HCT116 (cell line): ENCODE results near the gene SYTL2. TPM values are rescaled to one million over a fixed set of nuclear protein-coding genes. Genes with fewer than 3 reads are reported as not detected.

Source experiments
- ATAC-seq: fragments of 200-7000 bp; cut with Tn5 transposase; 2 replicates; pipeline ENCODE4 v1.9.1; 2020; ENCODE audit warnings: mild to moderate bottlenecking, moderate library complexity
- BruUV-seq: library from RNA; stranded (reverse); fragments of 400-500 nt; replicated peaks from 2 replicates; lab custom pipeline; 2021; lab: Mats Ljungman, UMichigan
- CTCF ChIA-PET: fragments of 300-600 bp; sonication (Branson Sonifier 250); formaldehyde crosslinking; loops from one replicate; lab custom pipeline; 2021; ENCODE audit warnings: antibody characterized with exemption; lab: Charles Lee
- POLR2A ChIA-PET: fragments of 300-600, 350-600 bp; sonication (Branson Sonifier 250); formaldehyde crosslinking; loops from one replicate; lab custom pipeline; 2021; ENCODE audit warnings: antibody characterized with exemption; lab: Charles Lee
- RAD21 ChIA-PET, 2 experiments: fragments of 300-600 bp; sonication (Branson Sonifier 250); formaldehyde crosslinking; loops; one replicate each; lab custom pipeline; 2023; ENCODE audit warnings: low total read pairs in 2 of 2; ENCODE audit not compliant: uncharacterized antibody in 2 of 2, unreplicated experiment in 2 of 2, low non-redundant PET in 1 of 2; lab: Charles Lee
- DNase-seq: peaks from one replicate; pipeline ENCODE4 v3.0.0-alpha.2; 2010; ENCODE audit warnings: low read depth, low spot score
- H2AFZ ChIP-seq: fragments of 200-600 bp; shearing (Covaris generic), sonication (generic); 2 replicates; pipeline ENCODE4 v1.6.1; 2017; ENCODE audit warnings: low read depth, mixed run types, mixed read lengths, antibody characterized with exemption, low read length; ENCODE audit not compliant: poor library complexity, severe bottlenecking
- H3K27ac ChIP-seq: 2 replicates; pipeline ENCODE4 v1.5.1; 2012; ENCODE audit warnings: low read depth, low read length
- H3K27me3 ChIP-seq: fragments of 200-600 bp; sonication (generic); 2 replicates; pipeline ENCODE4 v1.6.1; 2016; ENCODE audit warnings: mixed run types, low read length, mixed read lengths; ENCODE audit not compliant: insufficient read depth
- H3K36me3 ChIP-seq, 2 experiments: fragments of 200-500 bp in 1 of 2; fragments of 200-600 bp in 1 of 2; sonication (Bioruptor generic) in 1 of 2; sonication (generic) in 1 of 2; 2 replicates each; pipeline versions ENCODE4 v1.5.1 to v1.6.1; 2014 to 2016; ENCODE audit warnings: low read length in 2 of 2, inconsistent platforms in 1 of 2, mixed read lengths in 1 of 2, mixed run types in 1 of 2; ENCODE audit not compliant: insufficient read depth in 2 of 2, control insufficient read depth in 1 of 2
- H3K4me1 ChIP-seq, 2 experiments: fragments of 200-600 bp in 1 of 2; sonication (generic) in 1 of 2; 2 replicates each; pipeline versions ENCODE4 v1.5.1 to v1.6.1; 2012 to 2017; ENCODE audit warnings: low read length in 2 of 2, inconsistent platforms in 1 of 2, mild to moderate bottlenecking in 1 of 2, mixed read lengths in 1 of 2, mixed run types in 1 of 2, moderate library complexity in 1 of 2; ENCODE audit not compliant: insufficient read depth in 2 of 2, control insufficient read depth in 1 of 2
- H3K4me2 ChIP-seq: fragments of 200-600 bp; sonication (generic); 2 replicates; pipeline ENCODE4 v1.6.1; 2017; ENCODE audit warnings: mixed run types, low read length, mixed read lengths
- H3K4me3 ChIP-seq, 2 experiments: fragments of 200-600 bp in 1 of 2; sonication (generic) in 1 of 2; replicated peaks in 1 of 2; 2 replicates each; pipeline ENCODE4 v1.5.1; 2011 to 2016; ENCODE audit warnings: low read length in 2 of 2, control low read depth in 1 of 2, low read depth in 1 of 2, mild to moderate bottlenecking in 1 of 2, mixed read lengths in 1 of 2, mixed run types in 1 of 2
- H3K79me2 ChIP-seq: fragments of 200-600 bp; sonication (generic); 2 replicates; pipeline ENCODE4 v1.6.1; 2017; ENCODE audit warnings: mild to moderate bottlenecking, mixed run types, low read length, moderate library complexity, mixed read lengths; ENCODE audit not compliant: insufficient read depth
- H3K9ac ChIP-seq: fragments of 200-600 bp; sonication (generic); 2 replicates; pipeline ENCODE4 v1.6.1; 2016; ENCODE audit warnings: low read length, mixed read lengths
- H3K9me2 ChIP-seq: fragments of 200-600 bp; sonication (generic), shearing (Covaris generic); 2 replicates; pipeline ENCODE4 v1.6.1; 2017; ENCODE audit warnings: mixed run types, mild to moderate bottlenecking, moderate library complexity; ENCODE audit not compliant: insufficient read depth
- H3K9me3 ChIP-seq, 2 experiments: fragments of 200-500 bp in 1 of 2; fragments of 200-600 bp in 1 of 2; sonication (Bioruptor generic) in 1 of 2; sonication (generic) in 1 of 2; 2 replicates each; pipeline ENCODE4 v1.6.1; 2014 to 2017; ENCODE audit warnings: low read length in 2 of 2, mixed read lengths in 2 of 2, inconsistent platforms in 1 of 2, low read depth in 1 of 2, mild to moderate bottlenecking in 1 of 2, mixed run types in 1 of 2, moderate library complexity in 1 of 2; ENCODE audit not compliant: control insufficient read depth in 1 of 2, insufficient read depth in 1 of 2
- H4K20me1 ChIP-seq: fragments of 200-600 bp; sonication (generic), shearing (Covaris generic); 2 replicates; pipeline ENCODE4 v1.6.1; 2017; ENCODE audit warnings: mixed run types, mild to moderate bottlenecking, moderate library complexity; ENCODE audit not compliant: insufficient read depth
- CBX3 ChIP-seq: IDR thresholded peaks from 2 replicates; pipeline ENCODE4 v1.6.1; 2012; ENCODE audit warnings: low read depth
- CEBPB ChIP-seq: IDR thresholded peaks from 2 replicates; pipeline ENCODE4 v1.6.1; 2012; ENCODE audit warnings: low read depth
- EGR1 ChIP-seq: IDR thresholded peaks from 2 replicates; pipeline ENCODE4 v1.6.1; 2012; ENCODE audit warnings: low read depth
- ELF1 ChIP-seq: IDR thresholded peaks from 2 replicates; pipeline ENCODE4 v1.6.1; 2012; ENCODE audit warnings: low read depth, borderline replicate concordance
- EZH2 ChIP-seq: fragments of 200-600 bp; sonication (generic); IDR thresholded peaks from 2 replicates; pipeline ENCODE4 v1.6.1; 2017; ENCODE audit warnings: antibody characterized with exemption, mixed run types
- EZH2phosphoT487 ChIP-seq: fragments of 200-600 bp; IDR thresholded peaks from 2 replicates; pipeline ENCODE4 v1.6.1; 2018; ENCODE audit warnings: antibody characterized with exemption, borderline replicate concordance
- JUND ChIP-seq: IDR thresholded peaks from 2 replicates; pipeline ENCODE4 v1.6.1; 2012
- POLR2AphosphoS5 ChIP-seq: IDR thresholded peaks from 2 replicates; pipeline ENCODE4 v1.6.1; 2011; ENCODE audit warnings: mild to moderate bottlenecking, low read depth, low read length, moderate library complexity
- RAD21 ChIP-seq: IDR thresholded peaks from 2 replicates; pipeline ENCODE4 v1.6.1; 2012; ENCODE audit warnings: low read depth, mild to moderate bottlenecking
- SRF ChIP-seq: IDR thresholded peaks from 2 replicates; pipeline ENCODE4 v1.6.1; 2012; ENCODE audit warnings: low read depth
- TCF7L2 ChIP-seq: IDR thresholded peaks from 2 replicates; pipeline ENCODE4 v1.7.0; 2011; ENCODE audit warnings: borderline replicate concordance, inconsistent platforms; ENCODE audit not compliant: insufficient read depth, insufficient read length; ENCODE audit errors: extremely low read depth
- YY1 ChIP-seq: IDR thresholded peaks from 2 replicates; pipeline ENCODE4 v1.6.1; 2011; ENCODE audit warnings: low read length, low read depth, moderate library complexity, mild to moderate bottlenecking; ENCODE audit not compliant: insufficient replicate concordance; ENCODE audit errors: extremely low read depth
- ZFX ChIP-seq: fragments of 450-650 bp; IDR thresholded peaks from 2 replicates; pipeline ENCODE4 v1.6.1; 2017
- ZNF274 ChIP-seq: fragments of 200-500 bp; sonication (Bioruptor generic); IDR thresholded peaks from 2 replicates; pipeline ENCODE4 v1.6.1; 2014; ENCODE audit warnings: mild to moderate bottlenecking, low read depth, low read length, inconsistent platforms
- intact Hi-C: fragments of 100-400 bp; cut with micrococcal nuclease; formaldehyde crosslinking; loops from 2 replicates; pipeline ENCODE4 v1.10.0; 2022
- total RNA-seq: library from RNA; stranded (reverse); gene quantifications from one replicate; pipeline ENCODE4 v1.2.1, GENCODE V29; 2021; ENCODE audit not compliant: unreplicated experiment
- TF ChIP-seq, protein P1 (sequence below): IDR thresholded peaks from 2 replicates; pipeline ENCODE4 v1.6.1; 2011; ENCODE audit warnings: mild to moderate bottlenecking, low read length, moderate library complexity; ENCODE audit not compliant: insufficient replicate concordance; ENCODE audit errors: extremely low read depth
- TF ChIP-seq, protein P2 (sequence below): IDR thresholded peaks from 2 replicates; pipeline ENCODE4 v1.6.1; 2012; ENCODE audit warnings: low read depth
- TF ChIP-seq, protein P3 (sequence below): IDR thresholded peaks from 2 replicates; pipeline ENCODE4 v1.6.1; 2012
- TF ChIP-seq, protein P4 (sequence below), 3 experiments: fragments of 200-600 bp in 1 of 3; sonication (generic) in 1 of 3; IDR thresholded peaks in 2 of 3; conservative IDR thresholded peaks in 1 of 3; 2 replicates each; pipeline ENCODE4 v1.5.1; 2012 to 2017; ENCODE audit warnings: low read depth in 2 of 3, low read length in 2 of 3, antibody characterized with exemption in 1 of 3, borderline replicate concordance in 1 of 3, control low read depth in 1 of 3, mild to moderate bottlenecking in 1 of 3, mixed read lengths in 1 of 3, mixed run types in 1 of 3, moderate library complexity in 1 of 3; ENCODE audit not compliant: insufficient read depth in 1 of 3

Gene SYTL2
- total RNA-seq, 1 experiment from 2014 or later = 12.6 TPM

DNA sequence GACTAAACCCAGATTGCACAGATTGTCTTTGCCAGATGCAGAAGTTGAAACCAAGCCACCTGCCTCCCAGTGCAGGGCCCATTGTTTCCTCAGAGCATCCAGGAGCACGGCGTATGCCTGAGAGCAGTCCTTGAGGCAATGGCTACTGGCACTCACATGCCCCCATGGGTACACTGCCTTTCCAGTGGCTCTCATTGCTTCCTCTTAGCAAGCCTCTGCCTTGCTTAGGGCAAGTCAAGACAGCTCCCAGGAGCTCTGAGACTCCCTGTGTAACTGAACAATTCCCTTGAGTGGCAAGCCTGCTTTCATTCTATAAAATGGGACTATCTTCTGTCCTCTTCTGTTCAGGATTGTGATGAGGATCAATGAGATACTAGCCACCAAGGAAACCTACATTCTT lies 4.1 kb downstream of the SYTL2 start:
- no peak for ATAC-seq
- RAD21 ChIA-PET = no interaction called here
- H3K27ac ChIP-seq = no peak overlapping the region

More for the DNA sequence above, 4.1 kb downstream of the SYTL2 start:
- TF ChIP-seq EGR1 (no peak), EZH2 (no peak), SRF (no peak), YY1 (no peak), POLR2AphosphoS5 (no peak), ELF1 (no peak), ZFX (no peak), ZNF274 (no peak), TCF7L2 (no peak), JUND (no peak), RAD21 (no peak), EZH2phosphoT487 (no peak), CEBPB (no peak), CBX3 (no peak)
- TF ChIP-seq, protein P1, sequence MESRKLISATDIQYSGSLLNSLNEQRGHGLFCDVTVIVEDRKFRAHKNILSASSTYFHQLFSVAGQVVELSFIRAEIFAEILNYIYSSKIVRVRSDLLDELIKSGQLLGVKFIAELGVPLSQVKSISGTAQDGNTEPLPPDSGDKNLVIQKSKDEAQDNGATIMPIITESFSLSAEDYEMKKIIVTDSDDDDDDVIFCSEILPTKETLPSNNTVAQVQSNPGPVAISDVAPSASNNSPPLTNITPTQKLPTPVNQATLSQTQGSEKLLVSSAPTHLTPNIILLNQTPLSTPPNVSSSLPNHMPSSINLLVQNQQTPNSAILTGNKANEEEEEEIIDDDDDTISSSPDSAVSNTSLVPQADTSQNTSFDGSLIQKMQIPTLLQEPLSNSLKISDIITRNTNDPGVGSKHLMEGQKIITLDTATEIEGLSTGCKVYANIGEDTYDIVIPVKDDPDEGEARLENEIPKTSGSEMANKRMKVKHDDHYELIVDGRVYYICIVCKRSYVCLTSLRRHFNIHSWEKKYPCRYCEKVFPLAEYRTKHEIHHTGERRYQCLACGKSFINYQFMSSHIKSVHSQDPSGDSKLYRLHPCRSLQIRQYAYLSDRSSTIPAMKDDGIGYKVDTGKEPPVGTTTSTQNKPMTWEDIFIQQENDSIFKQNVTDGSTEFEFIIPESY = no peak
- TF ChIP-seq, protein P2, sequence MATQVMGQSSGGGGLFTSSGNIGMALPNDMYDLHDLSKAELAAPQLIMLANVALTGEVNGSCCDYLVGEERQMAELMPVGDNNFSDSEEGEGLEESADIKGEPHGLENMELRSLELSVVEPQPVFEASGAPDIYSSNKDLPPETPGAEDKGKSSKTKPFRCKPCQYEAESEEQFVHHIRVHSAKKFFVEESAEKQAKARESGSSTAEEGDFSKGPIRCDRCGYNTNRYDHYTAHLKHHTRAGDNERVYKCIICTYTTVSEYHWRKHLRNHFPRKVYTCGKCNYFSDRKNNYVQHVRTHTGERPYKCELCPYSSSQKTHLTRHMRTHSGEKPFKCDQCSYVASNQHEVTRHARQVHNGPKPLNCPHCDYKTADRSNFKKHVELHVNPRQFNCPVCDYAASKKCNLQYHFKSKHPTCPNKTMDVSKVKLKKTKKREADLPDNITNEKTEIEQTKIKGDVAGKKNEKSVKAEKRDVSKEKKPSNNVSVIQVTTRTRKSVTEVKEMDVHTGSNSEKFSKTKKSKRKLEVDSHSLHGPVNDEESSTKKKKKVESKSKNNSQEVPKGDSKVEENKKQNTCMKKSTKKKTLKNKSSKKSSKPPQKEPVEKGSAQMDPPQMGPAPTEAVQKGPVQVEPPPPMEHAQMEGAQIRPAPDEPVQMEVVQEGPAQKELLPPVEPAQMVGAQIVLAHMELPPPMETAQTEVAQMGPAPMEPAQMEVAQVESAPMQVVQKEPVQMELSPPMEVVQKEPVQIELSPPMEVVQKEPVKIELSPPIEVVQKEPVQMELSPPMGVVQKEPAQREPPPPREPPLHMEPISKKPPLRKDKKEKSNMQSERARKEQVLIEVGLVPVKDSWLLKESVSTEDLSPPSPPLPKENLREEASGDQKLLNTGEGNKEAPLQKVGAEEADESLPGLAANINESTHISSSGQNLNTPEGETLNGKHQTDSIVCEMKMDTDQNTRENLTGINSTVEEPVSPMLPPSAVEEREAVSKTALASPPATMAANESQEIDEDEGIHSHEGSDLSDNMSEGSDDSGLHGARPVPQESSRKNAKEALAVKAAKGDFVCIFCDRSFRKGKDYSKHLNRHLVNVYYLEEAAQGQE = no peak
- TF ChIP-seq, protein P3, sequence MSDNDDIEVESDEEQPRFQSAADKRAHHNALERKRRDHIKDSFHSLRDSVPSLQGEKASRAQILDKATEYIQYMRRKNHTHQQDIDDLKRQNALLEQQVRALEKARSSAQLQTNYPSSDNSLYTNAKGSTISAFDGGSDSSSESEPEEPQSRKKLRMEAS = no peak
- TF ChIP-seq, protein P4, sequence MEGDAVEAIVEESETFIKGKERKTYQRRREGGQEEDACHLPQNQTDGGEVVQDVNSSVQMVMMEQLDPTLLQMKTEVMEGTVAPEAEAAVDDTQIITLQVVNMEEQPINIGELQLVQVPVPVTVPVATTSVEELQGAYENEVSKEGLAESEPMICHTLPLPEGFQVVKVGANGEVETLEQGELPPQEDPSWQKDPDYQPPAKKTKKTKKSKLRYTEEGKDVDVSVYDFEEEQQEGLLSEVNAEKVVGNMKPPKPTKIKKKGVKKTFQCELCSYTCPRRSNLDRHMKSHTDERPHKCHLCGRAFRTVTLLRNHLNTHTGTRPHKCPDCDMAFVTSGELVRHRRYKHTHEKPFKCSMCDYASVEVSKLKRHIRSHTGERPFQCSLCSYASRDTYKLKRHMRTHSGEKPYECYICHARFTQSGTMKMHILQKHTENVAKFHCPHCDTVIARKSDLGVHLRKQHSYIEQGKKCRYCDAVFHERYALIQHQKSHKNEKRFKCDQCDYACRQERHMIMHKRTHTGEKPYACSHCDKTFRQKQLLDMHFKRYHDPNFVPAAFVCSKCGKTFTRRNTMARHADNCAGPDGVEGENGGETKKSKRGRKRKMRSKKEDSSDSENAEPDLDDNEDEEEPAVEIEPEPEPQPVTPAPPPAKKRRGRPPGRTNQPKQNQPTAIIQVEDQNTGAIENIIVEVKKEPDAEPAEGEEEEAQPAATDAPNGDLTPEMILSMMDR (IDR thresholded peaks at IDR 0.05 in 2 of 3, conservative IDR thresholded peaks at IDR 0.05 in 1 of 3; ENCODE audit: borderline replicate concordance in 1 of 3, insufficient read depth in 1 of 3, low read depth in 2 of 3, low read length in 2 of 3) = no peak
- Histone ChIP-seq H3K9me3 (no peaks in the 10 kb centered on the region), H3K36me3 (no peaks in the 10 kb centered on the region), H3K79me2 (no peaks in the 10 kb centered on the region), H2AFZ (no peak overlapping the region), H3K9ac (no peak overlapping the region), H3K4me3 (no peak overlapping the region), H3K4me1 (peaks cover 15 to 31% of the 10 kb centered on the region in 2 experiments), H3K9me2 (no peaks in the 10 kb centered on the region), H4K20me1 (no peaks in the 10 kb centered on the region), H3K27me3 (no peaks in the 10 kb centered on the region), H3K4me2 (no peak overlapping the region)
- BruUV-seq = no TSS peak
- POLR2A ChIA-PET = no interaction called here
- DNase-seq = no peak
- CTCF ChIA-PET = no interaction called here
- intact Hi-C loops = no loop called here
